ENCODE measurements around the gene NHEJ1. TPM values are rescaled to one million over a fixed set of nuclear protein-coding genes. Genes with fewer than 3 reads are reported as not detected.
A peak's percentile ranks its signal among the peaks of the same experiment; 100 is the strongest.

The NHEJ1 gene
- total RNA-seq, 1 experiment from 2014 or later = 20.9 TPM

DNA sequence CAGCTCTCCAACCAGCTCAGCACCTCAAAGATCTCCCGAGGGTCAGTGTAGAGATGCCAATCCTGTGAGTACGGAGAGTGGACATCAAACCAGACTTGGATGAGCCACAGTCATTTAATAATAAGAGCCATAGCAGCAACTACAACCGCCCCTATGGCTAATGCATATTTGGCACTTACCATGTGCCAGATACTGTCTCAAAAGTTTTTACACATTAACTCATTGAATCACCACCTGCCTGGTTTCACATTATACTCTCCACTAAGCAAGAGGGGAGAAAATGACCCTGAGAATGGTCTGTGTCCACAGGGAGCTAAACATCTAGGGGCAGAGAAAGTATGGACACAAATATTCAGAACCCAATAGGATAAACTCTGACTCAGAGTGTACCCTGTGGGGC, 13.5 kb upstream of the NHEJ1 start:
- Histone ChIP-seq H3K27me3 (no peaks in the 10 kb centered on the region), H3K9me3 (no peaks in the 10 kb centered on the region), H3K36me3 (peaks cover 27% of the 10 kb centered on the region), H3K4me3 (no peak overlapping the region)
- no peak for DNase-seq

GRCh38 chr2:219173176-219173575, 12.6 kb upstream of the NHEJ1 start:
- no peak overlapping the region for H3K4me3 ChIP-seq
- DNase-seq = no peak
- H3K9me3 ChIP-seq = no peaks in the 10 kb centered on the region
- no peaks in the 10 kb centered on the region for H3K27me3 ChIP-seq
- peaks cover 23% of the 10 kb centered on the region for H3K36me3 ChIP-seq

DNA sequence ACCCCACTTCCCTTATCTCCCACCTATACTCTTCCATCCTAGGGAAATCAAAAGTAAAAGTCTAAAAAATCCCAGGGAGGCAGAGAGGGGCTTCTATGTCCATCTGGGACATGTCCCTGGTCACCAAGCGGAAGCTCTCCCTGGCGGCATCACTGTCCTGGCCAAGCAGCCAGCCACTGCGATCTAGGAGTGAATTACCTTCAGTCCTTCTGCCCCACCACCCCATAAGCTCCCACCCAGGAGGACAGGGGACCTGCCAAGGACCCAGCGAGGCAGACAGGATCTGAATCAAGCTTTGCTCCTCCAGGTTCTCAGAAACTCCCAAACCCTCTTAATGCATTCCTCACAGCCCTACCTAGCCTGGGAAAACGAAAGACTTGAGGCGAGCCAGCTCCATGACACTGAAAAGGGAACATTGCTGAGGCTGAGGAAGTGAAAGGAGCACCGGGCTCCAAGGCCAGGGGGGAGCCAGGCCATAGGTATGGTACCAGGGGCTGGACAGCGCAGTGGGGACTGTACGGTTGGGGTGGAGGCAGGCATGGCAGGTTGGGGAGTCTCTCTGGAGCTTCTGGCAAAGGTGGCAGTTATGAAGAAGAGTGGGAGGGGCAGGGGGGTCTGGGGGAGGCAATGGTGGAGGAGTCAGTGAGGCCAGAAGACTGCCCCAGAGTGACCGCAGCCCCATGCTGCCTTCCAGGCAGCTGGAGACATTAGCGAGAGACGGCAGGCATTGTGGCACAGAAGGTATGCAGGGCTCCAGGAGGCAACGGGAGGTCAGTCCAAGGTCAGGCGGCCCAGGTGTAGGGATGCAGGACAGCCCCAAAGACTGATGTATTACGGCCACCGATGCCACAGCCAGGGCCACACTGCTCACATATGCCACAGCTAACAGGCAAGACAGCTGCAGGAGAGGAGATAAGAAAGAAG, 11.9 kb upstream of the NHEJ1 start:
- Histone ChIP-seq H3K9me3 (no peaks in the 10 kb centered on the region), H3K36me3 (peaks cover 23% of the 10 kb centered on the region), H3K27me3 (no peaks in the 10 kb centered on the region), H3K4me3 (no peak overlapping the region)
- DNase-seq = no peak

GRCh38 chr2:219171231-219171651, 10.6 kb upstream of the NHEJ1 start:
- Histone ChIP-seq H3K9me3 (no peaks in the 10 kb centered on the region), H3K36me3 (peaks cover 23% of the 10 kb centered on the region), H3K4me3 (no peak overlapping the region), H3K27me3 (no peaks in the 10 kb centered on the region)
- DNase-seq = peak; percentile 54

DNA sequence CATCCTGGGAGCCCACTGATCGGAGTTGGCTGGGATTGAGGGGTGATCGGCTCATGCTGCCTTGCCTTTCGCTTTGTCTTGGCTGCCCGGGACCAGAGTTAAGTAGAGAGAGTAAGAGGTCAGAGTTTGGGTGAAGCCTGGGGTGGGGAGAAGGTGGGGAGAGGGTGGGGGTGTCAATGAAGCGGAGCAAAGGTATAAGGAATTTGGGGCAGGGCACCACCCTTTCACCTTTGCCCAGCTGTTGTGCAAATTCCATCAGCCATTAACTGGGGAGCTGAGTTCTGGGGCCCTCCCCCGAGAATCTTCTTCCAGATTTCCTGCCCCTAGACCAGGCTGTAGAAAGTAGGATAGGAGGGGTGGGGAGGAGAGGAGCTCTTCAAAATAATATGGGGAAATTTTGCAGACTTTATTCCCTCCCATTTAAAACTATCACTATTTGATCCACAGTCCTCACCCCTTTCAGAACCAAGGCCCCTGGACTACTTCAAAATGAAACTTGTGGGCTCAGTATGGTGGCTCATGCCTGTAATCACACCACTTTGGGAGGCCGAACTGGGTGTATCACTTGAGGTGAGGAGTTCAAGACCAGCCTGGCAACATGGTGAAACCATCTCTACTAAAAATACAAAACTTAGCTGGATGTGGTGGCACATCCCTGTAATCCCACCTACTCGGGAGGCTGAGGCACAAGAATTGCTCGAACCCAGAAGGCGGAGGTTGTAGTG, 9.5 kb upstream of the NHEJ1 start, which contains the start of gene SLC23A3:
Gene SLC23A3, minus strand, starts transcription at position 100 of the 725 bp plus-strand sequence. Its CDS starts 45 bp downstream, at position 55.
- DNase-seq = no peak
- H3K27me3 ChIP-seq = no peaks in the 10 kb centered on the region
- H3K4me3 ChIP-seq = no peak within 1 kb of the TSS
- peaks cover 22% of the 10 kb centered on the region for H3K36me3 ChIP-seq
- no peaks in the 10 kb centered on the region for H3K9me3 ChIP-seq

GRCh38 chr2:219168932-219169331, 8.3 kb upstream of the NHEJ1 start:
- no peaks in the 10 kb centered on the region for H3K27me3 ChIP-seq
- no peak overlapping the region for H3K4me3 ChIP-seq
- DNase-seq = no peak
- H3K9me3 ChIP-seq = no peaks in the 10 kb centered on the region
- H3K36me3 ChIP-seq = peaks cover 10% of the 10 kb centered on the region

GRCh38 chr2:219168526-219168925, 7.9 kb upstream of the NHEJ1 start:
- H3K27me3 ChIP-seq = no peaks in the 10 kb centered on the region
- H3K9me3 ChIP-seq = no peaks in the 10 kb centered on the region
- no peak for DNase-seq
- H3K4me3 ChIP-seq = no peak overlapping the region
- peaks cover 6% of the 10 kb centered on the region for H3K36me3 ChIP-seq

- no peaks in the 10 kb centered on the region for H3K9me3 ChIP-seq
- no peaks in the 10 kb centered on the region for H3K27me3 ChIP-seq
- no peak overlapping the region for H3K4me3 ChIP-seq
- DNase-seq = no peak
- H3K36me3 ChIP-seq = peaks cover 2% of the 10 kb centered on the region
Measured at GRCh38 chr2:219167997-219168396, 7.4 kb upstream of the NHEJ1 start.

- no peak overlapping the region for H3K4me3 ChIP-seq
- no peak for DNase-seq
- H3K9me3 ChIP-seq = no peaks in the 10 kb centered on the region
- no peaks in the 10 kb centered on the region for H3K27me3 ChIP-seq
- no peaks in the 10 kb centered on the region; the same call in 1 of the 2 replicates for H3K36me3 ChIP-seq
Measured at GRCh38 chr2:219165058-219165911, 4.7 kb upstream of the NHEJ1 start.

DNA sequence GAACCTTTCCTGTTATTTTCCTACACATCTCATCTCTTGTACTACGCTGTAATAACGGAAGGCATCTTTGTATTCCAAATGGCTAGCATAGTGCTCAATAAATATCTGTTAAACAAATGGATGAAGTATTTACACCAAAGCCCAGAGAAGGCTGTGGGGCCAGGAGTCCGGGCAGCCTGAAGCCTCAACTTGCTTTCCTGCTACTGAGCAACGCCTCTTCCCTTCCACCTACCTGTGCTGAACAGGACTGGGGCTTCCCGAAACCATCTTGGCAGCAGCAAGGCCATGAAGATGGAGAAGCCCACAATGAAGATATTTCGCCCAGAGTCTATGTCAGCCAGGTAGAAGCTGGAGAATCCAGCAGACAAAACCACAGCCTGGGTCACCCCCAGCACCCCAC, 2.5 kb upstream of the NHEJ1 start:
- Histone ChIP-seq H3K9me3 (no peaks in the 10 kb centered on the region), H3K36me3 (no peaks in the 10 kb centered on the region; the same call in 1 of the 2 replicates), H3K4me3 (no peak overlapping the region), H3K27me3 (no peaks in the 10 kb centered on the region)
- no peak for DNase-seq

DNA sequence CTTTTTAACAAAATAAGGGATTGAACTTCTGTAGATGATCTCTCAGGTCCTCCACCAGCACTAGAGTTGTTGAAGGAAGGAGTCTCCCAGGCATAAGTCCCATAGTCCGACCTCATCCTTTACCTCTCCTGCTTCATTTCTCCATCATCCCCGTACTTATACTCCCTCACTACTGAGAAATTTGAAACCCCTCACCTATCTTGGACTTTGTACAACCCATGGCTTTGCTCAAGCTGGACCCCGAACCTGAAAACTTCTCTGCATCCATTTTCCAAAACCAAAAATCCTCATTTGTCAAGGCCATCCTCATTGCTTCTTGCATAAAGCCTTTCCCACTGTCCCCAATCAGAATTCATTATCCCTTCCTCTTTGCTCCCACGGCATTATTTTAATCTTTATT, 482 bp upstream of the NHEJ1 start:
- no peak for DNase-seq
- Histone ChIP-seq H3K9me3 (no peaks in the 10 kb centered on the region), H3K36me3 (peaks cover 2% of the 10 kb centered on the region; the same call in 1 of the 2 replicates), H3K27me3 (no peaks in the 10 kb centered on the region), H3K4me3 (peak overlapping the region; percentile 82)

GRCh38 chr2:219159771-219160185, 837 bp downstream of the NHEJ1 start:
- Histone ChIP-seq H3K4me3 (peak overlapping the region; percentile 82), H3K9me3 (no peaks in the 10 kb centered on the region), H3K27me3 (no peaks in the 10 kb centered on the region), H3K36me3 (peaks cover 2% of the 10 kb centered on the region; the same call in 1 of the 2 replicates)
- DNase-seq = no peak

DNA sequence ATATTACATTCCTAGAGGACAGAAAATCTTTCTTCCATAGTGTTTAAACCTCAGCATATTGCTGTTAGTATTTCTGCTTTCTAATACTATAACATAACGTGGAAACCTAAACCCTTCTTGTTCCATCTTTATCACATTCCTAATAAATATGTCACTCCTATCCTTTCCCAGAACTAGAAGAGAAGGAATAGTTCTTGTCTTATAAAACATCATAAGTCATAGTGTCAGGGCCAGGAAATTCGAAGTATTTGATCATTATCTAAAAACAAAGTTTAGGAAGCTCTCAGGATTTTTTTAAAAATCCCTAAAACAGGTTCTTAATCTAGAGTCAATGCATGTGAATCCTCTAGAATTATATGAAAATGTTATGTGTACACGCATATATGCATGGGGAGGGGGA, 2.0 kb downstream of the NHEJ1 start:
- no peaks in the 10 kb centered on the region for H3K27me3 ChIP-seq
- H3K36me3 ChIP-seq = peaks cover 6% of the 10 kb centered on the region; the same call in 1 of the 2 replicates
- no peak overlapping the region for H3K4me3 ChIP-seq
- DNase-seq = no peak
- no peaks in the 10 kb centered on the region for H3K9me3 ChIP-seq

GRCh38 chr2:219158025-219158424, 2.6 kb downstream of the NHEJ1 start:
- Histone ChIP-seq H3K9me3 (no peaks in the 10 kb centered on the region), H3K4me3 (no peak overlapping the region), H3K27me3 (no peaks in the 10 kb centered on the region), H3K36me3 (peaks cover 6% of the 10 kb centered on the region; the same call in 1 of the 2 replicates)
- no peak for DNase-seq

DNA sequence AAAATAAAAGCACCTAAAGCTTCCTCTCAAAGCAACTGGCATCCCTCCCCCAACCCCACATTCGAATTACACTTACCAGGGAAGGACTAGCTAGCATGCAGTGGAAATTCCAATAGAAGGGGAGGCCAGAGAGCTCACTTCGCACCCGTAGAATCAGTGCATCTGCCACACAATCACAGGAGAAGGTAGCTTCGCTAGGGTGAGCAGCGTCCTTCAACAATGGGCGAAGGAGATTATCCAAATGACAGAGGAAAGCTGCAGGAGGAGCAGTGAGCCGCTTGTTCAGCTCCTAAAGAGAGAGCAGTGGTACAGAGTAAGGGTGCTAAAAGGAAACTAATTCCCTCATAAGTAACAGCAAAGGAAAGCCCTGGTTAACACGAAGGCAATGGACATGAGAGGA, 3.2 kb downstream of the NHEJ1 start:
- no peak for DNase-seq
- Histone ChIP-seq H3K36me3 (peaks cover 6% of the 10 kb centered on the region; the same call in 1 of the 2 replicates), H3K9me3 (no peaks in the 10 kb centered on the region), H3K4me3 (no peak overlapping the region), H3K27me3 (no peaks in the 10 kb centered on the region)

DNA sequence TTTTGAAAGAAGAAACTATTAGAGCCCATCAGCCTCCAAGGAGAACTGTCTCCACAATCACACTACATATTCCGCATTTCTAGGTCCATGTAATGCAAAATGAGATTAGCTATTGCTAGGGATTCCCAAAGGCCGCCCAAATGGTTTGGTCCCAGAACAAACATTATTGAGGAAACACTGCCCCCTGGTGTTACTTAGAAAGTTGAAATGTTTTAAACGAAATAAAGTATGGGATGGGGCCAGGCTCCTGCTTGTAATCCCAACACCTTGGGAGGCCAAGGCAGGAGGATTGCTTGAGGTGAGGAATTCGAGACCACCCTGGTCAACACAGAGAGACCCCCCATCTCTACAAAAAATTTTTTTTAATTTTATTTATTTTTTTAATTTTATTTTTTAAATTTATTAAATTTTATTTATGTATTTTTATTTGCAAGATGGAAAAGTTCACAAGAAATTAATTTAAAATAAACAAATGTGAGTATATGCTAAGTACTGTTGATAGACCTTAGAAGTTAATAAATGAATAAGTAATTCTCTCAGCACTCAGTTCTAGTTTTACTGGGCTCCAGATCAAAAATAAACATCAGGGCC, 5.5 kb downstream of the NHEJ1 start:
- no peak overlapping the region for H3K4me3 ChIP-seq
- H3K9me3 ChIP-seq = no peaks in the 10 kb centered on the region
- DNase-seq = no peak
- H3K27me3 ChIP-seq = no peaks in the 10 kb centered on the region
- peaks cover 6% of the 10 kb centered on the region; the same call in 1 of the 2 replicates for H3K36me3 ChIP-seq
